WTC11 (cell line): Measurements from ENCODE around the gene ENAM. TPM values are rescaled to one million over a fixed set of nuclear protein-coding genes. Genes with fewer than 3 reads are reported as not detected.

ENCODE experiments used
- ATAC-seq: fragments of 200-7000 bp; cut with Tn5 transposase; 2 replicates; pipeline ENCODE4 v1.10.0; 2021; ENCODE audit warnings: mild to moderate bottlenecking, moderate library complexity
- CTCF ChIA-PET: fragments of 300-600 bp; sonication (Branson Sonifier 250); formaldehyde crosslinking; loops from one replicate; lab custom pipeline; 2021; ENCODE audit warnings: antibody characterized with exemption; lab: Charles Lee
- POLR2A ChIA-PET: fragments of 350-600 bp; sonication (Branson Sonifier 250); formaldehyde crosslinking; loops from one replicate; lab custom pipeline; 2021; ENCODE audit warnings: antibody characterized with exemption; lab: Charles Lee
- DNase-seq: peaks from one replicate; pipeline ENCODE4 v3.0.0; 2021; ENCODE audit warnings: low spot score
- H3K27ac Mint-ChIP-seq: 2 replicates; pipeline ENCODE4 v1.8.0; 2021; ENCODE audit warnings: mixed read lengths
- H3K27me3 Mint-ChIP-seq: 2 replicates; pipeline ENCODE4 v1.8.0; 2021; ENCODE audit warnings: low read depth, mild to moderate bottlenecking, moderate library complexity, mixed read lengths
- H3K36me3 Mint-ChIP-seq: 2 replicates; pipeline ENCODE4 v1.8.0; 2021; ENCODE audit warnings: mixed read lengths
- H3K4me1 Mint-ChIP-seq: 2 replicates; pipeline ENCODE4 v1.8.0; 2022; ENCODE audit warnings: mixed read lengths
- H3K4me3 Mint-ChIP-seq: 2 replicates; pipeline ENCODE4 v1.8.0; 2021; ENCODE audit warnings: mild to moderate bottlenecking, moderate library complexity, mixed read lengths
- H3K9me3 Mint-ChIP-seq: 2 replicates; pipeline ENCODE4 v1.8.0; 2021; ENCODE audit warnings: mixed read lengths
- ARID4B ChIP-seq: sonication (generic); formaldehyde crosslinking; IDR thresholded peaks from 2 replicates; pipeline ENCODE4 v1.8.0; 2023; ENCODE audit warnings: missing genetic modification reagents, mild to moderate bottlenecking, borderline replicate concordance
- ATF2 ChIP-seq: sonication (generic); formaldehyde crosslinking; IDR thresholded peaks from 2 replicates; pipeline ENCODE4 v1.8.1; 2022; ENCODE audit warnings: low read depth, missing genetic modification reagents, borderline replicate concordance
- ATF3 ChIP-seq: sonication (generic); formaldehyde crosslinking; conservative IDR thresholded peaks from 2 replicates; pipeline ENCODE4 v1.8.1; 2022; ENCODE audit warnings: mild to moderate bottlenecking, missing genetic modification reagents
- ERG ChIP-seq: fragments of 250-450 bp; sonication (Bioruptor Pico); IDR thresholded peaks from 2 replicates; pipeline ENCODE4 v1.8.0; 2021; ENCODE audit warnings: mild to moderate bottlenecking
- ESRRA ChIP-seq: sonication (generic); formaldehyde crosslinking; IDR thresholded peaks from 2 replicates; pipeline ENCODE4 v1.8.1; 2022; ENCODE audit warnings: mild to moderate bottlenecking, missing genetic modification reagents, borderline replicate concordance
- FOXJ3 ChIP-seq: sonication (generic); formaldehyde crosslinking; IDR thresholded peaks from 2 replicates; pipeline ENCODE4 v1.9.0; 2021; ENCODE audit warnings: missing genetic modification reagents, mild to moderate bottlenecking, borderline replicate concordance
- FOXP4 ChIP-seq: sonication (generic); formaldehyde crosslinking; IDR thresholded peaks from 2 replicates; pipeline ENCODE4 v1.8.0; 2022; ENCODE audit warnings: mild to moderate bottlenecking, missing genetic modification reagents
- JAZF1 ChIP-seq: fragments of 250-450 bp; sonication (Bioruptor Pico); IDR thresholded peaks from 2 replicates; pipeline ENCODE4 v1.9.0; 2021; ENCODE audit warnings: moderate library complexity, mild to moderate bottlenecking, inconsistent platforms
- KAT7 ChIP-seq: sonication (generic); formaldehyde crosslinking; IDR thresholded peaks from 2 replicates; pipeline ENCODE4 v1.8.1; 2023; ENCODE audit warnings: missing genetic modification reagents, mild to moderate bottlenecking, borderline replicate concordance
- NFE2L1 ChIP-seq: sonication (generic); formaldehyde crosslinking; IDR thresholded peaks from 2 replicates; pipeline ENCODE4 v1.8.1; 2023; ENCODE audit warnings: missing genetic modification reagents
- NFYB ChIP-seq: sonication (generic); formaldehyde crosslinking; conservative IDR thresholded peaks from 2 replicates; pipeline ENCODE4 v1.8.0; 2022; ENCODE audit warnings: low read depth, missing genetic modification reagents
- PRDM15 ChIP-seq: sonication (generic); formaldehyde crosslinking; IDR thresholded peaks from 2 replicates; pipeline ENCODE4 v1.8.0; 2022; ENCODE audit warnings: missing genetic modification reagents
- RORB ChIP-seq: fragments of 250-450 bp; sonication (Bioruptor Pico); IDR thresholded peaks from 2 replicates; pipeline ENCODE4 v1.9.0; 2021; ENCODE audit warnings: mild to moderate bottlenecking
- SMAD3 ChIP-seq: sonication (generic); formaldehyde crosslinking; IDR thresholded peaks from 2 replicates; pipeline ENCODE4 v1.8.0; 2022; ENCODE audit warnings: missing genetic modification reagents, mild to moderate bottlenecking, borderline replicate concordance
- ZNF121 ChIP-seq: sonication (generic); formaldehyde crosslinking; IDR thresholded peaks from 2 replicates; pipeline ENCODE4 v1.8.0; 2023; ENCODE audit warnings: missing genetic modification reagents
- ZNF232 ChIP-seq: sonication (generic); formaldehyde crosslinking; IDR thresholded peaks from 2 replicates; pipeline ENCODE4 v1.8.0; 2022; ENCODE audit warnings: mild to moderate bottlenecking, missing genetic modification reagents
- ZNF512 ChIP-seq: sonication (generic); formaldehyde crosslinking; IDR thresholded peaks from 2 replicates; pipeline ENCODE4 v1.8.1; 2022; ENCODE audit warnings: missing genetic modification reagents, borderline replicate concordance
- ZSCAN18 ChIP-seq: fragments of 250-450 bp; sonication (Bioruptor Pico); IDR thresholded peaks from 2 replicates; pipeline ENCODE4 v2.1.2; 2022; ENCODE audit warnings: mild to moderate bottlenecking, moderate library complexity
- total RNA-seq: library from RNA; stranded (reverse); gene quantifications from 3 replicates; pipeline ENCODE4 v1.2.3, GENCODE V29; 2021

The ENAM gene
- total RNA-seq, 1 experiment from 2014 or later: not detected

GRCh38 chr4:70603856-70604255 lies 24.7 kb upstream of the ENAM start:
- H3K27ac Mint-ChIP-seq: no peak overlapping the region
- CTCF ChIA-PET: interaction anchor here (0.6 kb wide), 1 partner anchor 136 kb away, joined by 3 read pairs; no protein-coding TSS in a partner anchor
- H3K4me3 Mint-ChIP-seq: no peak overlapping the region
- ATAC-seq (no peak), DNase-seq (no peak)
- peaks cover 8% of the 10 kb centered on the region for H3K4me1 Mint-ChIP-seq
- POLR2A ChIA-PET: no interaction called here
- H3K36me3 Mint-ChIP-seq: no peaks in the 10 kb centered on the region
- H3K9me3 Mint-ChIP-seq: no peaks in the 10 kb centered on the region
- no peaks in the 10 kb centered on the region for H3K27me3 Mint-ChIP-seq
- no peak for TF ChIP-seq ZNF512 (CRISPR knock-in tag)
- no peak for TF ChIP-seq ATF3 (CRISPR knock-in tag)
- TF ChIP-seq FOXJ3 (CRISPR knock-in tag): no peak
- TF ChIP-seq ATF2: no peak
- TF ChIP-seq PRDM15 (CRISPR knock-in tag): no peak
- TF ChIP-seq ZNF232 (CRISPR knock-in tag): no peak
- no peak for TF ChIP-seq NFE2L1 (CRISPR knock-in tag)
- TF ChIP-seq KAT7: no peak
- no peak for TF ChIP-seq FOXP4 (CRISPR knock-in tag)
- TF ChIP-seq JAZF1 (CRISPR knock-in tag): no peak
- TF ChIP-seq ERG (CRISPR knock-in tag): no peak
- TF ChIP-seq SMAD3 (CRISPR knock-in tag): no peak
- TF ChIP-seq ZNF121 (CRISPR knock-in tag): no peak
- no peak for TF ChIP-seq ZSCAN18 (CRISPR knock-in tag)
- no peak for TF ChIP-seq ESRRA (CRISPR knock-in tag)
- TF ChIP-seq NFYB (CRISPR knock-in tag): no peak
- no peak for TF ChIP-seq ARID4B (CRISPR knock-in tag)
- no peak for TF ChIP-seq RORB (CRISPR knock-in tag)
